HG02623 (cell line): Measurements from ENCODE around the gene SMCO1.
"Not testable (repeated sequence)": the region's sequence is repeated elsewhere in the genome, so short reads cannot be mapped to it uniquely, and the experiment has no call there.

ENCODE experiments used
- ATAC-seq: cut with Tn5 transposase; IDR thresholded peaks from one replicate; pipeline ENCODE4 v1.9.1; 2021; ENCODE audit warnings: moderate library complexity; ENCODE audit not compliant: unreplicated experiment

SMCO1 gene

GRCh38 chr3:196514913-196515621, at the start of gene SMCO1:
Gene SMCO1, minus strand, starts transcription at chr3:196515346. Its CDS starts 137 bp downstream, at chr3:196515209.
- ATAC-seq, result no peak

- no peak for ATAC-seq
These were observed 48.6 kb upstream of the SMCO1 start for GRCh38 chr3:196563721-196564225.

GRCh38 chr3:196559826-196560225, 44.7 kb upstream of the SMCO1 start:
- ATAC-seq, result no peak

- ATAC-seq, result no peak
These were observed 43.3 kb upstream of the SMCO1 start for GRCh38 chr3:196558476-196558875.

- no peak for ATAC-seq
These were observed 42.1 kb upstream of the SMCO1 start for GRCh38 chr3:196557236-196557635.

- ATAC-seq, result no peak
These were observed 40.1 kb upstream of the SMCO1 start for GRCh38 chr3:196555295-196555694.

- ATAC-seq, result no peak
These were observed 39.1 kb upstream of the SMCO1 start for GRCh38 chr3:196554205-196554604.

GRCh38 chr3:196553551-196553950, 38.4 kb upstream of the SMCO1 start:
- ATAC-seq, result no peak

- no peak for ATAC-seq
These were observed 37.1 kb upstream of the SMCO1 start for GRCh38 chr3:196552253-196552652.

- ATAC-seq, result not testable (repeated sequence)
These were observed 35.0 kb upstream of the SMCO1 start for GRCh38 chr3:196550172-196550571.

GRCh38 chr3:196549312-196549711, 34.2 kb upstream of the SMCO1 start:
- ATAC-seq, result not testable (repeated sequence)

- ATAC-seq, result no peak
These were observed 31.9 kb upstream of the SMCO1 start for GRCh38 chr3:196547067-196547466.

GRCh38 chr3:196546537-196546936, 31.4 kb upstream of the SMCO1 start:
- no peak for ATAC-seq

GRCh38 chr3:196544491-196544992, 29.4 kb upstream of the SMCO1 start:
- ATAC-seq, result no peak

- no peak for ATAC-seq
These were observed 26.7 kb upstream of the SMCO1 start for GRCh38 chr3:196541684-196542445.

GRCh38 chr3:196537319-196537984, 22.3 kb upstream of the SMCO1 start:
- ATAC-seq, result no peak

GRCh38 chr3:196533260-196533681, 18.1 kb upstream of the SMCO1 start:
- no peak for ATAC-seq

- ATAC-seq, result no peak
These were observed 16.3 kb upstream of the SMCO1 start for GRCh38 chr3:196531418-196531817.

GRCh38 chr3:196528639-196529233, 13.6 kb upstream of the SMCO1 start:
- peak; percentile 63 for ATAC-seq

- no peak for ATAC-seq
These were observed 10.0 kb upstream of the SMCO1 start for GRCh38 chr3:196525141-196525540.

- no peak for ATAC-seq
These were observed 9.4 kb upstream of the SMCO1 start for GRCh38 chr3:196524527-196524926.
